Panc1 (cell line): ENCODE data around the gene NFS1. TPM values are rescaled to one million over a fixed set of nuclear protein-coding genes. Genes with fewer than 3 reads are reported as not detected.
"Not testable (repeated sequence)": the region's sequence is repeated elsewhere in the genome, so short reads cannot be mapped to it uniquely, and the experiment has no call there.

Source experiments
- ATAC-seq: fragments of 200-7000 bp; cut with Tn5 transposase; 2 replicates; pipeline ENCODE4 v1.9.1; 2020; ENCODE audit warnings: mild to moderate bottlenecking, moderate library complexity
- BruUV-seq: library from RNA; stranded (reverse); fragments of 400-500 nt; replicated peaks from 2 replicates; lab custom pipeline; 2021; lab: Mats Ljungman, UMichigan
- CTCF ChIA-PET: fragments of 300-600 bp; sonication (Branson Sonifier 250); formaldehyde crosslinking; loops from one replicate; lab custom pipeline; 2022; ENCODE audit warnings: antibody characterized with exemption; lab: Charles Lee
- POLR2A ChIA-PET: fragments of 300-600 bp; sonication (Branson Sonifier 250); formaldehyde crosslinking; loops from one replicate; lab custom pipeline; 2022; ENCODE audit warnings: antibody characterized with exemption; lab: Charles Lee
- DNase-seq: peaks from one replicate; pipeline ENCODE4 v3.0.0-alpha.2; 2010; ENCODE audit warnings: low read depth, low spot score
- H3K27ac ChIP-seq: 2 replicates; pipeline ENCODE4 v1.5.1; 2011; ENCODE audit warnings: mild to moderate bottlenecking, low read length, inconsistent platforms
- H3K27me3 ChIP-seq: fragments of 200-500 bp; sonication (Bioruptor generic); 2 replicates; pipeline ENCODE4 v1.6.0; 2014; ENCODE audit warnings: low read length, inconsistent platforms; ENCODE audit not compliant: control insufficient read depth, insufficient read depth
- H3K36me3 ChIP-seq: fragments of 200-500 bp; sonication (Bioruptor generic); 2 replicates; pipeline ENCODE4 v1.5.1; 2014; ENCODE audit warnings: inconsistent platforms, mild to moderate bottlenecking, low read length, moderate library complexity; ENCODE audit not compliant: control insufficient read depth, insufficient read depth
- H3K4me1 ChIP-seq: 2 replicates; pipeline ENCODE4 v1.5.1; 2011; ENCODE audit warnings: inconsistent platforms, mild to moderate bottlenecking, low read length, moderate library complexity; ENCODE audit not compliant: control insufficient read depth, insufficient read depth
- H3K4me3 ChIP-seq, 2 experiments: 2 replicates each; pipeline ENCODE4 v1.5.1; 2011 to 2012; ENCODE audit warnings: low read depth in 2 of 2, low read length in 2 of 2, mild to moderate bottlenecking in 2 of 2, inconsistent platforms in 1 of 2, moderate library complexity in 1 of 2
- H3K9me3 ChIP-seq: fragments of 200-500 bp; sonication (Bioruptor generic); 2 replicates; pipeline ENCODE4 v1.5.1; 2014; ENCODE audit warnings: low read depth, mild to moderate bottlenecking, inconsistent platforms, low read length, moderate library complexity; ENCODE audit not compliant: control insufficient read depth, insufficient read depth
- CTCF ChIP-seq: fragments of 450-650 bp; IDR thresholded peaks from 2 replicates; pipeline ENCODE4 v1.5.1; 2017; ENCODE audit warnings: mild to moderate bottlenecking
- POLR2AphosphoS5 ChIP-seq: IDR thresholded peaks from 2 replicates; pipeline ENCODE4 v1.6.1; 2012; ENCODE audit warnings: mild to moderate bottlenecking, low read depth, low read length, moderate library complexity
- REST ChIP-seq, 2 experiments: IDR thresholded peaks; 2 replicates each; pipeline ENCODE4 v1.6.1; 2011 to 2012; ENCODE audit warnings: low read depth in 2 of 2, control low read depth in 1 of 2, low read length in 1 of 2, mild to moderate bottlenecking in 1 of 2, moderate library complexity in 1 of 2; ENCODE audit not compliant: insufficient read depth in 1 of 2
- SIN3A ChIP-seq: IDR thresholded peaks from 2 replicates; pipeline ENCODE4 v1.6.1; 2012; ENCODE audit warnings: low read depth, mild to moderate bottlenecking, low read length, moderate library complexity, borderline replicate concordance; ENCODE audit not compliant: insufficient read depth
- TCF7L2 ChIP-seq: IDR thresholded peaks from 2 replicates; pipeline ENCODE4 v1.6.1; 2011; ENCODE audit warnings: mild to moderate bottlenecking, low read depth, low read length, inconsistent platforms
- in situ Hi-C: cut with HindIII; loops from 2 replicates; pipeline ENCODE4 v1.10.0; 2016; ENCODE audit warnings: low sequenced_read_pairs, low pct_unique_long_range_greater_than_20kb
- intact Hi-C: fragments of 100-400 bp; cut with micrococcal nuclease; formaldehyde crosslinking; loops from one replicate; pipeline ENCODE4 v1.10.0; 2022; ENCODE audit not compliant: unreplicated experiment
- total RNA-seq: library from RNA; stranded (reverse); gene quantifications from one replicate; pipeline ENCODE4 v1.2.1, GENCODE V29; 2021; ENCODE audit not compliant: unreplicated experiment

The NFS1 gene
- total RNA-seq, 1 experiment from 2014 or later, result 44.9 TPM

- intact Hi-C loops, BruUV-seq, H3K27me3 ChIP-seq, H3K36me3 ChIP-seq, H3K27ac ChIP-seq, H3K9me3 ChIP-seq, ATAC-seq, H3K4me1 ChIP-seq, DNase-seq, in situ Hi-C loops, H3K4me3 ChIP-seq: not testable (repeated sequence)
- POLR2A ChIA-PET, result interaction anchor here (0.7 kb wide), 2 partner anchors 20 to 197 kb away, joined by 7 to 9 read pairs; no protein-coding TSS in a partner anchor
- peak; percentile 78; the same call in 1 of the 2 replicates for TF ChIP-seq CTCF
- CTCF ChIA-PET, result interaction anchor here (0.6 to 0.7 kb wide), 3 partner anchors 9 to 83 kb away, joined by 4 to 5 read pairs (median 4); no protein-coding TSS in a partner anchor
Observed at GRCh38 chr20:35686872-35687271, 12.3 kb downstream of the NFS1 start.

- in situ Hi-C loops, DNase-seq: not testable (repeated sequence)
Observed at GRCh38 chr20:35685368-35685767, 13.8 kb downstream of the NFS1 start.

GRCh38 chr20:35681960-35682359 lies 17.2 kb downstream of the NFS1 start:
- Histone ChIP-seq H3K36me3 (no peaks in the 10 kb centered on the region), H3K27ac (no peak overlapping the region), H3K27me3 (no peaks in the 10 kb centered on the region), H3K4me1 (no peaks in the 10 kb centered on the region), H3K9me3 (no peaks in the 10 kb centered on the region), H3K4me3 (no peak overlapping the region)
- DNase-seq, result no peak
- in situ Hi-C loops (no loop called here), intact Hi-C loops (no loop called here)
- ChIA-PET CTCF (no interaction called here), POLR2A (no interaction called here)
- BruUV-seq, result no TSS peak
- no peak for ATAC-seq
- TF ChIP-seq SIN3A (no peak), CTCF (no peak), TCF7L2 (no peak), POLR2AphosphoS5 (no peak), REST (IDR thresholded peaks at IDR 0.05; ENCODE audit: insufficient read depth in 1 of 2, low read depth in 2 of 2, low read length in 1 of 2) (no peak)

More at GRCh38 chr20:35685368-35685767, 13.8 kb downstream of the NFS1 start:
- BruUV-seq, H3K4me1 ChIP-seq, CTCF ChIA-PET, H3K27me3 ChIP-seq, H3K4me3 ChIP-seq, POLR2A ChIA-PET, ATAC-seq, H3K27ac ChIP-seq, H3K36me3 ChIP-seq, H3K9me3 ChIP-seq, intact Hi-C loops: not testable (repeated sequence)
